Upper lobe of left lung (tissue), 6 donors: Measurements from ENCODE around the gene SWAP70. TPM values are rescaled to one million over a fixed set of nuclear protein-coding genes. Genes with fewer than 3 reads are reported as not detected.

Source experiments
- ATAC-seq, 2 donors: fragments of 200-7000 bp; cut with Tn5 transposase; one replicate each; pipeline ENCODE4 v1.9.1; 2022; ENCODE audit warnings: mild to moderate bottlenecking in 2 of 2, moderate library complexity in 2 of 2; ENCODE audit not compliant: low FRiP score in 2 of 2
- DNase-seq, 2 donors: peaks; one replicate each; pipeline ENCODE4 v3.0.0-alpha.2; 2019 to 2020
- H3K27ac ChIP-seq, 4 donors: fragments of 200-600 bp; sonication (generic); one replicate each; pipeline ENCODE4 v1.5.1; 2016 to 2019
- H3K27me3 ChIP-seq, 4 donors: fragments of 200-600 bp; sonication (generic); one replicate each; pipeline ENCODE4 v1.5.1; 2017 to 2019
- H3K36me3 ChIP-seq, 4 donors: fragments of 200-600 bp; sonication (generic); one replicate each; pipeline ENCODE4 v1.5.1; 2016 to 2019
- H3K4me1 ChIP-seq, 4 donors: fragments of 200-600 bp; sonication (generic); one replicate each; pipeline ENCODE4 v1.5.1; 2018 to 2019
- H3K4me3 ChIP-seq, 4 donors: fragments of 200-600 bp; sonication (generic); one replicate each; pipeline ENCODE4 v1.5.1; 2017 to 2019; ENCODE audit warnings: mild to moderate bottlenecking in 2 of 4, moderate library complexity in 1 of 4
- H3K9me3 ChIP-seq, 4 donors: fragments of 200-600 bp; sonication (generic); one replicate each; pipeline ENCODE4 v1.5.1; 2018 to 2019
- EP300 ChIP-seq, 4 donors: sonication (generic); formaldehyde crosslinking; IDR thresholded peaks; one replicate each; pipeline ENCODE4 v1.5.1; 2017; ENCODE audit warnings: antibody characterized with exemption in 4 of 4, control low read depth in 2 of 4
- POLR2A ChIP-seq, 4 donors: fragments of 450-650 bp; IDR thresholded peaks; one replicate each; pipeline ENCODE4 v1.5.1; 2016 to 2017; ENCODE audit warnings: antibody characterized with exemption in 4 of 4, mild to moderate bottlenecking in 2 of 4
- POLR2AphosphoS5 ChIP-seq, 2 donors: sonication (generic); formaldehyde crosslinking; IDR thresholded peaks; one replicate each; pipeline ENCODE4 v1.5.1; 2017; ENCODE audit warnings: antibody characterized with exemption in 2 of 2
- WGBS, 2 donors: methylation state at CpG; one replicate each; pipeline ENCODE4 v1.1.5; 2017 to 2018; 5-methylcytosine and 5-hydroxymethylcytosine counted together
- total RNA-seq, 6 donors: library from RNA; depleted of rRNA in 4 of 6; stranded (reverse); fragments of >200 nt in 4 of 6; gene quantifications; one replicate each; pipeline versions ENCODE4 v1.1.0 to v1.2.1, GENCODE V29; 2016 to 2021
- TF ChIP-seq, protein P1 (sequence below), 6 experiments: fragments of 450-650 bp in 4 of 6; fragments of 200-600 bp in 2 of 6; sonication (generic) in 2 of 6; IDR thresholded peaks; one replicate each; pipeline ENCODE4 v1.5.1; 2016 to 2019; ENCODE audit warnings: antibody characterized with exemption in 6 of 6
- donor health status: DM: no; HTN: no; CAD: no; lungs with moderate emphysema.
- donor health status: DM: no; HTN: yes; CAD: no; lungs with severe emphysema.

Gene SWAP70
- total RNA-seq, 6 donors from 2014 or later: 31.4 to 80.4 (median 50.2) TPM

- 31 to 38% methylated on average over 7 of the region's 7 CpGs for WGBS, 2 donors
- DNase-seq: no peak
- peaks cover 0 to 16% (median 2%) of the 10 kb centered on the region in 4 donors for H3K36me3 ChIP-seq
- H3K4me1 ChIP-seq: peaks cover 10 to 42% (median 25%) of the 10 kb centered on the region in 4 donors
- H3K27me3 ChIP-seq: no peaks in the 10 kb centered on the region
- H3K27ac ChIP-seq: peak overlapping the region in 3 of 4 donors; percentile 4 to 39 (median 25)
- no peak overlapping the region for H3K4me3 ChIP-seq
- no peak for ATAC-seq
- TF ChIP-seq EP300 (IDR thresholded peaks at IDR 0.05) (no peak), POLR2AphosphoS5 (IDR thresholded peaks at IDR 0.05) (no peak), POLR2A (IDR thresholded peaks at IDR 0.05) (no peak)
- TF ChIP-seq, protein P1, sequence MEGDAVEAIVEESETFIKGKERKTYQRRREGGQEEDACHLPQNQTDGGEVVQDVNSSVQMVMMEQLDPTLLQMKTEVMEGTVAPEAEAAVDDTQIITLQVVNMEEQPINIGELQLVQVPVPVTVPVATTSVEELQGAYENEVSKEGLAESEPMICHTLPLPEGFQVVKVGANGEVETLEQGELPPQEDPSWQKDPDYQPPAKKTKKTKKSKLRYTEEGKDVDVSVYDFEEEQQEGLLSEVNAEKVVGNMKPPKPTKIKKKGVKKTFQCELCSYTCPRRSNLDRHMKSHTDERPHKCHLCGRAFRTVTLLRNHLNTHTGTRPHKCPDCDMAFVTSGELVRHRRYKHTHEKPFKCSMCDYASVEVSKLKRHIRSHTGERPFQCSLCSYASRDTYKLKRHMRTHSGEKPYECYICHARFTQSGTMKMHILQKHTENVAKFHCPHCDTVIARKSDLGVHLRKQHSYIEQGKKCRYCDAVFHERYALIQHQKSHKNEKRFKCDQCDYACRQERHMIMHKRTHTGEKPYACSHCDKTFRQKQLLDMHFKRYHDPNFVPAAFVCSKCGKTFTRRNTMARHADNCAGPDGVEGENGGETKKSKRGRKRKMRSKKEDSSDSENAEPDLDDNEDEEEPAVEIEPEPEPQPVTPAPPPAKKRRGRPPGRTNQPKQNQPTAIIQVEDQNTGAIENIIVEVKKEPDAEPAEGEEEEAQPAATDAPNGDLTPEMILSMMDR (IDR thresholded peaks at IDR 0.05): no peak
- no peaks in the 10 kb centered on the region for H3K9me3 ChIP-seq
These were observed 91.8 kb downstream of the SWAP70 start for GRCh38 chr11:9755561-9756185.

DNA sequence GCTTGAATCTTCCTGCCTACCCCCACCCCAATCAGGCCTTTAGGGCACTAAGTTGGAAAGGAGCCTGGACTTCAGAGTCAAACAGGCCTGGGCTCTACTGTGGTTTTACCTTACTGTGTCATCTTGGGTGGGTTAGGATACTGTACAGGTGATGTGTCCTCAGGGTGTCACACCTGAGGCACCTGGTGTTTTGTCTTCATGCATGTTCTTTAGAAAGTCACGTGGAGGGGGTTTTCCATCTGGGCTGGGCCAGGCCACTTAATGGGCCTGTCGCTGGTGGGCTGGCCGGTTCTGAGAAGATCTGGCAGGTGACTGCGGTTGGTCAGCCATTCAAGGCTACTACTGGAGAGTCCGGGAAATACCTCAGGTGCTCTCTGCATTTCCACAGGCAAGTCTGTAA, 92.6 kb downstream of the SWAP70 start:
- peaks cover 10 to 43% (median 25%) of the 10 kb centered on the region in 4 donors for H3K4me1 ChIP-seq

DNA sequence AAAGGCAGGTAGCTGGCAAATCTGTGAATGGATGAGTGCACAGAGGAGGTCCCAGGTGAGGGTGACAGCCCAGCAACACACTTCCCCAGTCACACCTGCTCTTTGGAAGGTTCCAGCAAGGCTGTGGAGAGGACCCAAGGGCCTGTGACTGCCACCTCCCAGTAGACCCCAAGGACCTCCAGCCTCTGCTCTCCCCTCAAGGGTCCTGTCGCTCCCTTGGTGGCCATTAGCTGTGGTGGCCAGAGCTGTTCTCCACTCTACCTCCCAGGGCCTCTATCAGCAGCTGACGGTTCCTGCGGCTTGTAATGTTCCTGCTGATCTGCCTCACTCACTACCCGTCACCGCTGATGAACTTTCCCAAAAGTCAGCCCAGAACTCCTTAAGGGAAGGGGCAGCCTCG, 93.0 kb downstream of the SWAP70 start:
- DNase-seq: no peak
- no peaks in the 10 kb centered on the region for H3K9me3 ChIP-seq
- H3K27ac ChIP-seq: no peak overlapping the region
- no peak overlapping the region for H3K4me3 ChIP-seq
- 95% methylated on average over 6 of the region's 6 CpGs for WGBS, 2 donors
- ATAC-seq: no peak
- H3K36me3 ChIP-seq: peaks cover 0 to 6% (median 1%) of the 10 kb centered on the region in 4 donors
- TF ChIP-seq, protein P1 (IDR thresholded peaks at IDR 0.05): no peak
- no peak for TF ChIP-seq EP300 (IDR thresholded peaks at IDR 0.05)
- H3K27me3 ChIP-seq: no peaks in the 10 kb centered on the region
- H3K4me1 ChIP-seq: peaks cover 10 to 43% (median 25%) of the 10 kb centered on the region in 4 donors

More for the DNA sequence above, 92.6 kb downstream of the SWAP70 start:
- no peaks in the 10 kb centered on the region for H3K9me3 ChIP-seq
- no peaks in the 10 kb centered on the region for H3K27me3 ChIP-seq
- ATAC-seq (no peak), DNase-seq (no peak)
- WGBS, 2 donors: 91 to 100% methylated on average over 1 to 5 of the region's 5 CpGs
- TF ChIP-seq POLR2A (IDR thresholded peaks at IDR 0.05): no peak
- no peak for TF ChIP-seq POLR2AphosphoS5 (IDR thresholded peaks at IDR 0.05)
- TF ChIP-seq, protein P1 (IDR thresholded peaks at IDR 0.05): no peak
- no peak for TF ChIP-seq EP300 (IDR thresholded peaks at IDR 0.05)
- H3K4me3 ChIP-seq: no peak overlapping the region
- peak overlapping the region in 2 of 4 donors; percentile 4 to 25 for H3K27ac ChIP-seq
- peaks cover 0 to 8% (median 1%) of the 10 kb centered on the region in 4 donors for H3K36me3 ChIP-seq

GRCh38 chr11:9757809-9758636, 94.1 kb downstream of the SWAP70 start:
- peak; percentile 89 to 90 for ATAC-seq
- TF ChIP-seq POLR2A (IDR thresholded peaks at IDR 0.05) (peak in 1 of 4 donors; percentile 63), EP300 (IDR thresholded peaks at IDR 0.05) (no peak), POLR2AphosphoS5 (IDR thresholded peaks at IDR 0.05) (peak in 1 of 2 donors; percentile 51)
- TF ChIP-seq, protein P1 (IDR thresholded peaks at IDR 0.05): peak; percentile 92 to 99 (median 97)
- WGBS, 2 donors: 7 to 9% methylated on average over 21 to 27 of the region's 64 CpGs
- no peaks in the 10 kb centered on the region for H3K9me3 ChIP-seq
- H3K4me3 ChIP-seq: peak overlapping the region; percentile 57 to 77 (median 65)
- peaks cover 10 to 43% (median 25%) of the 10 kb centered on the region in 4 donors for H3K4me1 ChIP-seq
- no peaks in the 10 kb centered on the region for H3K27me3 ChIP-seq
- peak overlapping the region; percentile 78 to 86 (median 85) for H3K27ac ChIP-seq
- H3K36me3 ChIP-seq: no peaks in the 10 kb centered on the region
- DNase-seq: peak; percentile 90 to 99
